Measurements from ENCODE around the gene BLOC1S1. TPM values are rescaled to one million over a fixed set of nuclear protein-coding genes. Genes with fewer than 3 reads are reported as not detected.

BLOC1S1 gene
- total RNA-seq, 2 experiments from 2014 or later, result 116 to 135 TPM

- H3K27me3 Mint-ChIP-seq, result peaks cover 2% of the 10 kb centered on the region
- no peaks in the 10 kb centered on the region for H3K9me3 Mint-ChIP-seq
- no peaks in the 10 kb centered on the region for H3K36me3 Mint-ChIP-seq
- H3K4me3 Mint-ChIP-seq, result no peak overlapping the region
- POLR2A ChIA-PET, result no interaction called here
- peak; percentile 10 for DNase-seq
- H3K4me1 Mint-ChIP-seq, result no peaks in the 10 kb centered on the region
- ATAC-seq (ENCODE audit: low read depth), result no peak
- H3K27ac Mint-ChIP-seq, result no peak overlapping the region
These were observed 16.9 kb upstream of the BLOC1S1 start for GRCh38 chr12:55698965-55699364.

GRCh38 chr12:55699471-55700055, 16.3 kb upstream of the BLOC1S1 start:
- no peak overlapping the region for H3K4me3 Mint-ChIP-seq
- H3K9me3 Mint-ChIP-seq, result no peaks in the 10 kb centered on the region
- ATAC-seq (ENCODE audit: low read depth), result no peak
- no peaks in the 10 kb centered on the region for H3K4me1 Mint-ChIP-seq
- no peaks in the 10 kb centered on the region for H3K36me3 Mint-ChIP-seq
- H3K27me3 Mint-ChIP-seq, result peaks cover 2% of the 10 kb centered on the region
- POLR2A ChIA-PET, result no interaction called here
- no peak overlapping the region for H3K27ac Mint-ChIP-seq
- peak; percentile 6 for DNase-seq

GRCh38 chr12:55700255-55701018, 15.4 kb upstream of the BLOC1S1 start:
- H3K4me1 Mint-ChIP-seq, result no peaks in the 10 kb centered on the region
- no peaks in the 10 kb centered on the region for H3K9me3 Mint-ChIP-seq
- no peak overlapping the region for H3K4me3 Mint-ChIP-seq
- no peak overlapping the region for H3K27ac Mint-ChIP-seq
- no peak for ATAC-seq (ENCODE audit: low read depth)
- H3K36me3 Mint-ChIP-seq, result no peaks in the 10 kb centered on the region
- DNase-seq, result no peak
- H3K27me3 Mint-ChIP-seq, result peaks cover 2% of the 10 kb centered on the region
- POLR2A ChIA-PET, result no interaction called here

- POLR2A ChIA-PET, result no interaction called here
- Mint-ChIP-seq H3K36me3 (no peaks in the 10 kb centered on the region), H3K4me1 (peaks cover 3% of the 10 kb centered on the region), H3K9me3 (no peaks in the 10 kb centered on the region), H3K27ac (no peak overlapping the region), H3K4me3 (no peak overlapping the region), H3K27me3 (peaks cover 22% of the 10 kb centered on the region)
- DNase-seq, result no peak
- ATAC-seq (ENCODE audit: low read depth), result no peak
These were observed 13.0 kb upstream of the BLOC1S1 start for GRCh38 chr12:55702861-55703260.

GRCh38 chr12:55703288-55703687, 12.6 kb upstream of the BLOC1S1 start:
- DNase-seq (no peak), ATAC-seq (ENCODE audit: low read depth) (no peak)
- H3K9me3 Mint-ChIP-seq, result no peaks in the 10 kb centered on the region
- no peaks in the 10 kb centered on the region for H3K36me3 Mint-ChIP-seq
- POLR2A ChIA-PET, result interaction anchor here (0.9 kb wide), 1 partner anchor 28 kb away, joined by 4 read pairs; no protein-coding TSS in a partner anchor
- no peak overlapping the region for H3K27ac Mint-ChIP-seq
- peaks cover 6% of the 10 kb centered on the region for H3K4me1 Mint-ChIP-seq
- no peak overlapping the region for H3K4me3 Mint-ChIP-seq
- peaks cover 25% of the 10 kb centered on the region for H3K27me3 Mint-ChIP-seq

GRCh38 chr12:55703901-55704761, 11.7 kb upstream of the BLOC1S1 start:
- Mint-ChIP-seq H3K4me3 (no peak overlapping the region), H3K4me1 (peaks cover 13% of the 10 kb centered on the region), H3K27ac (no peak overlapping the region), H3K27me3 (peaks cover 31% of the 10 kb centered on the region), H3K9me3 (no peaks in the 10 kb centered on the region), H3K36me3 (no peaks in the 10 kb centered on the region)
- no peak for ATAC-seq (ENCODE audit: low read depth)
- POLR2A ChIA-PET, result interaction anchor here (0.6 to 0.9 kb wide), 2 partner anchors 27 to 104 kb away, joined by 3 to 4 read pairs; no protein-coding TSS in a partner anchor
- DNase-seq, result no peak

GRCh38 chr12:55704824-55705718, 10.8 kb upstream of the BLOC1S1 start:
- Mint-ChIP-seq H3K4me1 (peaks cover 14% of the 10 kb centered on the region), H3K9me3 (no peaks in the 10 kb centered on the region), H3K36me3 (no peaks in the 10 kb centered on the region), H3K27me3 (peaks cover 40% of the 10 kb centered on the region), H3K4me3 (no peak overlapping the region), H3K27ac (no peak overlapping the region)
- DNase-seq (no peak), ATAC-seq (ENCODE audit: low read depth) (no peak)
- POLR2A ChIA-PET, result interaction anchor here (0.7 kb wide), 1 partner anchor 11 kb away, joined by 4 read pairs; the partner anchor contains the start of gene BLOC1S1

GRCh38 chr12:55705782-55706402, 10.0 kb upstream of the BLOC1S1 start:
- no peak for ATAC-seq (ENCODE audit: low read depth)
- Mint-ChIP-seq H3K4me3 (no peak overlapping the region), H3K36me3 (no peaks in the 10 kb centered on the region), H3K27me3 (peaks cover 41% of the 10 kb centered on the region), H3K9me3 (no peaks in the 10 kb centered on the region), H3K27ac (no peak overlapping the region), H3K4me1 (peaks cover 14% of the 10 kb centered on the region)
- DNase-seq, result no peak
- POLR2A ChIA-PET, result interaction anchor here (0.5 to 0.7 kb wide), 2 partner anchors 10 to 39 kb away, joined by 4 read pairs; partner anchors contain the start of gene BLOC1S1

GRCh38 chr12:55706568-55707218, 9.2 kb upstream of the BLOC1S1 start:
- DNase-seq (no peak), ATAC-seq (ENCODE audit: low read depth) (no peak)
- POLR2A ChIA-PET, result interaction anchor here (0.9 kb wide), 1 partner anchor 10 kb away, joined by 4 read pairs; no protein-coding TSS in a partner anchor
- Mint-ChIP-seq H3K4me1 (peaks cover 14% of the 10 kb centered on the region), H3K9me3 (no peaks in the 10 kb centered on the region), H3K27ac (no peak overlapping the region), H3K27me3 (peaks cover 41% of the 10 kb centered on the region), H3K4me3 (peak overlapping the region; percentile 83), H3K36me3 (no peaks in the 10 kb centered on the region)

- peaks cover 41% of the 10 kb centered on the region for H3K27me3 Mint-ChIP-seq
- ATAC-seq (ENCODE audit: low read depth) (peak; percentile 11), DNase-seq (no peak)
- POLR2A ChIA-PET, result interaction anchor here (0.9 kb wide), 1 partner anchor 9 kb away, joined by 4 read pairs; no protein-coding TSS in a partner anchor
- no peaks in the 10 kb centered on the region for H3K9me3 Mint-ChIP-seq
- H3K4me1 Mint-ChIP-seq, result peaks cover 14% of the 10 kb centered on the region
- H3K4me3 Mint-ChIP-seq, result peak overlapping the region; percentile 83
- no peaks in the 10 kb centered on the region for H3K36me3 Mint-ChIP-seq
- no peak overlapping the region for H3K27ac Mint-ChIP-seq
These were observed 8.6 kb upstream of the BLOC1S1 start for GRCh38 chr12:55707219-55707671.

- peak; percentile 74 for DNase-seq
- Mint-ChIP-seq H3K4me3 (peak within 1 kb of the TSS; percentile 83), H3K27ac (no peak within 1 kb of the TSS), H3K36me3 (no peaks in the 10 kb centered on the region), H3K27me3 (peaks cover 41% of the 10 kb centered on the region), H3K4me1 (peaks cover 14% of the 10 kb centered on the region), H3K9me3 (no peaks in the 10 kb centered on the region)
- ATAC-seq (ENCODE audit: low read depth), result peak; percentile 75
- POLR2A ChIA-PET, result interaction anchor here (0.9 kb wide), 1 partner anchor 8 kb away, joined by 4 read pairs; no protein-coding TSS in a partner anchor
These were observed 7.8 kb upstream of the BLOC1S1 start, which contains the start of gene ITGA7 for GRCh38 chr12:55707841-55708694. TSS of gene ITGA7 (minus strand) at chr12:55707904. CDS start at chr12:55707682, 222 bp downstream.
